Measurements from ENCODE around the gene GAS2L1. TPM values are rescaled to one million over a fixed set of nuclear protein-coding genes. Genes with fewer than 3 reads are reported as not detected.

Gene GAS2L1
- total RNA-seq, 2 donors from 2014 or later: 19.4 to 28.0 TPM

GRCh38 chr22:29323641-29324040 lies 17.2 kb downstream of the GAS2L1 start:
- TF ChIP-seq CTCF (IDR thresholded peaks at IDR 0.05): no peak

GRCh38 chr22:29325356-29325755 lies 18.9 kb downstream of the GAS2L1 start:
- Histone ChIP-seq H3K4me1 (no peaks in the 10 kb centered on the region), H3K27me3 (no peaks in the 10 kb centered on the region), H3K9me3 (no peaks in the 10 kb centered on the region), H3K4me3 (no peak overlapping the region), H3K27ac (no peak overlapping the region), H3K36me3 (peaks cover 33% of the 10 kb centered on the region)
- no peak for DNase-seq (ENCODE audit: low spot score)
- TF ChIP-seq CTCF (IDR thresholded peaks at IDR 0.05): no peak

More at GRCh38 chr22:29323641-29324040, 17.2 kb downstream of the GAS2L1 start:
- peaks cover 16% of the 10 kb centered on the region for H3K36me3 ChIP-seq
- H3K4me3 ChIP-seq: no peak overlapping the region
- no peaks in the 10 kb centered on the region for H3K9me3 ChIP-seq
- no peaks in the 10 kb centered on the region for H3K27me3 ChIP-seq
- no peak overlapping the region for H3K27ac ChIP-seq
- no peaks in the 10 kb centered on the region for H3K4me1 ChIP-seq
- no peak for DNase-seq (ENCODE audit: low spot score)

- no peak overlapping the region for H3K27ac ChIP-seq
- H3K4me1 ChIP-seq: no peaks in the 10 kb centered on the region
- peaks cover 38% of the 10 kb centered on the region for H3K36me3 ChIP-seq
- no peaks in the 10 kb centered on the region for H3K27me3 ChIP-seq
- H3K4me3 ChIP-seq: no peak overlapping the region
- no peak for DNase-seq (ENCODE audit: low spot score)
- H3K9me3 ChIP-seq: no peaks in the 10 kb centered on the region
- TF ChIP-seq CTCF (IDR thresholded peaks at IDR 0.05): no peak
Observed at GRCh38 chr22:29325785-29326315, 19.4 kb downstream of the GAS2L1 start.

- no peaks in the 10 kb centered on the region for H3K27me3 ChIP-seq
- no peaks in the 10 kb centered on the region for H3K9me3 ChIP-seq
- peaks cover 42% of the 10 kb centered on the region for H3K36me3 ChIP-seq
- no peak overlapping the region for H3K4me3 ChIP-seq
- no peaks in the 10 kb centered on the region for H3K4me1 ChIP-seq
- no peak for DNase-seq (ENCODE audit: low spot score)
- no peak overlapping the region for H3K27ac ChIP-seq
- no peak for TF ChIP-seq CTCF (IDR thresholded peaks at IDR 0.05)
Observed at GRCh38 chr22:29326481-29326880, 20.0 kb downstream of the GAS2L1 start.

GRCh38 chr22:29327089-29327764 lies 20.8 kb downstream of the GAS2L1 start:
- no peaks in the 10 kb centered on the region for H3K9me3 ChIP-seq
- no peak for TF ChIP-seq CTCF (IDR thresholded peaks at IDR 0.05)
- H3K27me3 ChIP-seq: no peaks in the 10 kb centered on the region
- H3K4me3 ChIP-seq: no peak overlapping the region
- no peaks in the 10 kb centered on the region for H3K4me1 ChIP-seq
- DNase-seq (ENCODE audit: low spot score): no peak
- H3K27ac ChIP-seq: no peak overlapping the region
- H3K36me3 ChIP-seq: peaks cover 42% of the 10 kb centered on the region

GRCh38 chr22:29328055-29328454 lies 21.6 kb downstream of the GAS2L1 start:
- Histone ChIP-seq H3K4me1 (no peaks in the 10 kb centered on the region), H3K9me3 (no peaks in the 10 kb centered on the region), H3K27me3 (no peaks in the 10 kb centered on the region), H3K27ac (no peak overlapping the region), H3K36me3 (peaks cover 45% of the 10 kb centered on the region), H3K4me3 (no peak overlapping the region)
- TF ChIP-seq CTCF (IDR thresholded peaks at IDR 0.05): no peak
- no peak for DNase-seq (ENCODE audit: low spot score)

Data from right atrium auricular region (tissue), 2 donors.